ENCODE results near the gene PDZD7.
"Not testable (repeated sequence)": the region's sequence is repeated elsewhere in the genome, so short reads cannot be mapped to it uniquely, and the experiment has no call there.

PDZD7 gene

GRCh38 chr10:100983868-100984671, 46.9 kb downstream of the PDZD7 start:
- no peak for DNase-seq (ENCODE audit: low read depth in 2 of 2)

GRCh38 chr10:100982916-100983830, 47.8 kb downstream of the PDZD7 start:
- DNase-seq (ENCODE audit: low read depth in 2 of 2): no peak

GRCh38 chr10:100981178-100981772, 49.7 kb downstream of the PDZD7 start:
- no peak for DNase-seq (ENCODE audit: low read depth in 2 of 2)

GRCh38 chr10:100980711-100981110, 50.2 kb downstream of the PDZD7 start:
- DNase-seq (ENCODE audit: low read depth in 2 of 2): no peak

GRCh38 chr10:100980311-100980710, 50.6 kb downstream of the PDZD7 start:
- DNase-seq (ENCODE audit: low read depth in 2 of 2): no peak

- DNase-seq (ENCODE audit: low read depth in 2 of 2): no peak
Observed at GRCh38 chr10:100979791-100980272, 51.1 kb downstream of the PDZD7 start.

- DNase-seq (ENCODE audit: low read depth in 2 of 2): no peak
Observed at GRCh38 chr10:100978901-100979195, 52.1 kb downstream of the PDZD7 start.

GRCh38 chr10:100978121-100978900, 52.6 kb downstream of the PDZD7 start:
- no peak for DNase-seq (ENCODE audit: low read depth in 2 of 2)

- no peak for DNase-seq (ENCODE audit: low read depth in 2 of 2)
Observed at GRCh38 chr10:100977436-100977835, 53.5 kb downstream of the PDZD7 start.

GRCh38 chr10:100976906-100977305, 54.0 kb downstream of the PDZD7 start:
- DNase-seq (ENCODE audit: low read depth in 2 of 2): no peak

- not testable (repeated sequence) for DNase-seq (ENCODE audit: low read depth in 2 of 2)
Observed at GRCh38 chr10:100975397-100975796, 55.5 kb downstream of the PDZD7 start.

GRCh38 chr10:100972904-100973535, 57.9 kb downstream of the PDZD7 start:
- no peak for DNase-seq (ENCODE audit: low read depth in 2 of 2)

- no peak for DNase-seq (ENCODE audit: low read depth in 2 of 2)
Observed at GRCh38 chr10:100972115-100972903, 58.6 kb downstream of the PDZD7 start.

GRCh38 chr10:100970914-100971811, 59.8 kb downstream of the PDZD7 start:
- no peak for DNase-seq (ENCODE audit: low read depth in 2 of 2)

- peak in 1 of 2 donors; percentile 8 for DNase-seq (ENCODE audit: low read depth in 2 of 2)
Observed at GRCh38 chr10:100970076-100970913, 60.6 kb downstream of the PDZD7 start.

- peak in 1 of 2 donors; percentile 6 for DNase-seq (ENCODE audit: low read depth in 2 of 2)
Observed at GRCh38 chr10:100969187-100970075, 61.5 kb downstream of the PDZD7 start, which contains the start of gene SEMA4G. SEMA4G (plus strand) TSS chr10:100969504; CDS start chr10:100972913, 3,409 bp downstream.

- DNase-seq (ENCODE audit: low read depth in 2 of 2): no peak
Observed at GRCh38 chr10:100968863-100969186, 62.1 kb downstream of the PDZD7 start.

All from stimulated activated CD8-positive, alpha-beta memory T cell treated with anti-CD3 and anti-CD28 coated beads, Interleukin-7, amount 100 ng/mL, for 1 hour (primary cell).